GM12892 (cell line): ENCODE measurements around the gene ZBTB20.

Experiments
- DNase-seq: peaks from one replicate; pipeline ENCODE4 v3.0.0; 2011; ENCODE audit not compliant: insufficient read length
- FAIRE-seq: peaks from 2 replicates; lab custom pipeline; 2011; peaks lifted over from hg19 to GRCh38; lab: Jason Lieb, UNC
- POLR2A ChIP-seq: IDR thresholded peaks from 2 replicates; pipeline ENCODE4 v1.6.1; 2011; ENCODE audit warnings: low read depth, low read length, control low read depth
- POLR2AphosphoS5 ChIP-seq: IDR thresholded peaks from 2 replicates; pipeline ENCODE4 v1.6.1; 2011; ENCODE audit warnings: low read depth, low read length, control low read depth
- TAF1 ChIP-seq: IDR thresholded peaks from 2 replicates; pipeline ENCODE4 v1.6.1; 2011; ENCODE audit warnings: low read depth, mild to moderate bottlenecking, control low read depth, low read length, borderline replicate concordance

ZBTB20 gene

DNA sequence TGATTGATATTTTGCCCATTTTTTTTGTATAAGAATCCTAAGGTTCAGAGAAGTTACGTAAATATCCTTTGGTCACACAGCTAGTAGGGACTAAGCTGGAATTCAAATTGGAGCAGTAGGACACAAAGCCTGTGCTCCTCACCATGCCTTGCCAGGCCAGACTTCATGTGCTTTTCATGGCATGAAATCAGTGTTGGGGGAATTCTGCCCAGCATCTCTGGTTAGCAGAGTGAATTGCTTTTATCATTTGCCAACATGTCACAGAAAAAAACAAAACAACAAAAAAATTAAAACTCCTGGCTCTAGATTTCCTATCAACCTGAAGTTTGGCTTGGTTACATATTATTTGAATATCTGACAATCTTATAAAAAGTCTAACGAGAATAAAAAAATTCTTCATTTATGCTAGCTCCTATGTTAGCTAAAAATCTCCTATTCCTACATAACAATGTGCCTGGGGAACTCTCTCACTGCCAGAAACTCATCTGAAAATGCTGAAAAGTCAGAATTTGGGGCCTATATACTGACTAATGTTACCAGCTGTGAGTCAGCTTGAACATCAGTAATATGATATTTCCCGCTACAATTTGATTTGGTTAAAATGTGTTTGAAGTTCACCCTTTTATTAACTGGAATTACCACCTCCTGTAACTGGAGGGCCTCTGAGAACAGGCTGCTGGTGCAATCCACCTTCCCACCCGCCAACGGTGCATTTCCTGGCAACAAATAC lies 711.5 kb downstream of the ZBTB20 start:
- FAIRE-seq (no peak), DNase-seq (no peak)
- TF ChIP-seq POLR2AphosphoS5 (no peak), POLR2A (no peak), TAF1 (no peak)

DNA sequence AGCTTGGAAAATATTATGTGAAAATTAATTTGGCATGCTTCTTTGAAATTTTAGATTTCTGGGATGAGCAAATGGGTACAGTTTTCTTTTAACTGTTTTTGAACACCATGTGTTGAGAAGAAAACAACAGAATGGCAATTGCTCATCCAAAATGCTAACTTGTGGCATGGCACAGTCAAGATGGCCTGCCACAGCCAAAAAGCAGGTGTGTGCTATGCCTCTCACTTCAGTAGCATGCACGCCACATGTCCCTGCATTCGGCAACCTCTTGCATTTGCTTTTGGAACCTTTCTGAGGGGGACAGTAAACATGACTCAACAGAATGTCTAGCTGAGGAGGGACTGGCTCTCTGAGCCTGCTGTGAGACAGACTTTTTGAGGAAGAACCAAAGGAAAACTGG lies 714.8 kb downstream of the ZBTB20 start:
- peak; percentile 5 for FAIRE-seq
- TF ChIP-seq POLR2A (no peak), TAF1 (no peak), POLR2AphosphoS5 (no peak)
- DNase-seq, result no peak

DNA sequence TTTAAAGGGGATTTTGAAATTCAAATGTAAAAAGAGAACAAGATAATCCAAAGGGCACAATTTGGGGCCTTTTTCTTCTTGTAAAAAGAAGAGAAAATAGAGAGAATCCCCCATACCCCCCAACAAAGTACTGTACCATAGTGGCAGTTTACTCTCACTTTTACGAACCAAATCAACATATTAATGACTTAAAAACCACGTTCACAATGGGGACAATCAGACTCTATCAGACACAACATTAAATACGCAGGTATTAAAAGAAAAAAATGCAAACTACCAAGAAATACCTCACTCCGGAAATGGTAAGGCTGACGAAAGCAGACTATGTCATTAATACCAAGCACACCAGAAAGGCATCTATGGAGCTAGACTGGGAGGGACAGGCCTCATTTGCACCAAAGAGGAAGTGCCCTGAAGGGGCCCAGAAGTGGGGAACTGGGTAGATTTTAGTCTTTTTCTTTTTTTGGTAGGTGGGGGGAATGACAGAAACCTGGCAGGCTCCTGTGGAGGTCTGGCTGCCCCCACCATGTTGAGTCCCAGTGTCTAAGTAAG lies 719.0 kb downstream of the ZBTB20 start:
- FAIRE-seq, result peak; percentile 79
- no peak for TF ChIP-seq TAF1
- no peak for TF ChIP-seq POLR2AphosphoS5
- no peak for TF ChIP-seq POLR2A
- DNase-seq, result no peak

DNA sequence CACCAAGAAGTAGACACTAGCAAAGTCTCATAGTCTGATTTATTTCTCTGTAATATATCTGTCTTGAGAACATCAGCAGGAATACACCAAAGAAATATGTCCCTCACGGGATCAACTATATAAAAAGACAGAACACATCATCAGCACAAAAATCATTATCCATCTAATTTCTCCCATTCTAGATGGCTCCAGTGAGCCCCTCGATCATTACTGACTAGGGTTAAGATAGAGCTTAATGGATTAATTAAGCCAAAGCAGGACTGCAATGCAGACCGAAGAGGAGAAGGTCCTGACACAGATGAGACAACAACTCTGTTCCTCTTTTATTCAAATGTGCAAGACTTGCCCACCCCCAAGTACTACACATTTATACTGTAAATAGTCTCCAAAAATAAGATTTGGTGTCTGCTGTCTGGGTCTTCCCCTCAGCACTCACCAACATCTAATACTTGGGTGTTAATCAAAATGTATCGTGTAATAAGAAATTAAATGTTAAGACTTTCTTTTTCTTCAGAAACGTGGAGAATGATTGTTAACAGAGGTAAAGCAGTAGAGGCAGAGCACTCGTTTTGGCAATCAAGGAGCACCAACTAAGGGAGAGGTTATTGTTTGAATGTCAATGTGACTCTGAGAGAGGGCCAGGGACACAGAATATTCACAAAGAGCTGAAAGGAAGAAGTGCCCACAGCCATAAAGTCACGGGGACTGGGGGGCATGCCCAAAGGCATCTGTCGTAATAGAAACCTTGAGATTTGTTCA lies 719.6 kb downstream of the ZBTB20 start:
- DNase-seq (no peak), FAIRE-seq (peak; percentile 30)
- no peak for TF ChIP-seq POLR2A
- no peak for TF ChIP-seq POLR2AphosphoS5
- no peak for TF ChIP-seq TAF1

DNA sequence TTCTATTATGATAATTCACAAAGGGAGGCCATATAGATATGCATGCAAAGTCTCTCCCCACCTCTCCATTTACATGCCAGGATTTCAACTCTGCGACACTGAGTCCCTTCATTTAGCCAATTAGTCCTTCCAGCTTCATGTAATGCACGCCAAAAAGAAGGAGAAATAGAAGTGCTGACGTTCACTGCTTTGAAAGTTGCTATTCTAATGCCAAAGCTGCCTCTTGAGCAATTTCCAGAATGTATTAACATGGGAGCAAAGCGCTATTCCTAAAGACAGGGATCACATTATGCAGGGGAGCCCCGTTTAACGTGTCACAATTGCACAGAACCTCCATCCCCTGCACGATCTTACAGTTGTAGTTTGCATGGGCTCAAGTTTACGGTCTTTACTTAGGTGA lies 722.8 kb downstream of the ZBTB20 start:
- DNase-seq (no peak), FAIRE-seq (no peak)
- TF ChIP-seq TAF1 (no peak), POLR2A (no peak), POLR2AphosphoS5 (no peak)

DNA sequence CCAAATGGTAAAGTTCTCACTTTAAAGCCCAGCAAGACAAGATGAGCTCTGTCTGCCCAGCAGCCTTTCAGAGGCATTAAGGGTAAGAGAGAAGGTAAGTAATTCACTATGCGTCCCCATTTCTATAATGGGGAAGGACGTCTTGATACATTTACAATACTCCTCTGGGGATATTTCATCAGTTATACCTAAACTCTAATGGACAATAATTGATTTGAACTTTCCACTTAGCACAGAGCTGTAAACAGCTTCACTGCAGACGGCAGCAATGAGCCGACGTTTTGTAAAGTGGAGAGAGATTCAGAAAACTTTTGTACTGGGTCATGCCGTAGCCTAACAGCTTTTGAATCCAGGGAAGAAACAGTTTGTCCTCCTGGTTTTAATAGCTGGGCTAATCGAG lies 725.9 kb downstream of the ZBTB20 start:
- FAIRE-seq (no peak), DNase-seq (no peak)
- TF ChIP-seq POLR2AphosphoS5 (no peak), TAF1 (no peak), POLR2A (no peak)

DNA sequence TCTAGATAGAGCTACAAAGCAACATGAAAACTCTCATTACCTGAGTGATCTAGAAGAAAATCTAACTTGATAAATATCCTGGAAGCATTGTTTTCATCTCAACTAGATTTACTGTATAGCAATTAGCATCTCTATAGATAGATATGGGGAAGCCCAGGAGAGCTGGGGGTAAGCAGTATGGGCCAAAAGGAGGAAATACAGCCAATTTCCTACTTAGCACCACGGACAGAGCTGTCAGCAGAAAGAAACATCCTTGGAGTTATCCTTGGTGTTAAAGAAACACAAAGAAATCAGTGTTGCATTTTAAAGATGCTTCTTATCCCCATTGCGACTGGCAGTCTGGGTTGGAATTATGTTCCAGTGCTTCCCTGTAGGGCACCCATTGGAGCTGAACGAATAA lies 727.0 kb downstream of the ZBTB20 start:
- DNase-seq, result no peak
- peak; percentile 75 for FAIRE-seq
- TF ChIP-seq TAF1 (no peak), POLR2AphosphoS5 (no peak), POLR2A (no peak)

DNA sequence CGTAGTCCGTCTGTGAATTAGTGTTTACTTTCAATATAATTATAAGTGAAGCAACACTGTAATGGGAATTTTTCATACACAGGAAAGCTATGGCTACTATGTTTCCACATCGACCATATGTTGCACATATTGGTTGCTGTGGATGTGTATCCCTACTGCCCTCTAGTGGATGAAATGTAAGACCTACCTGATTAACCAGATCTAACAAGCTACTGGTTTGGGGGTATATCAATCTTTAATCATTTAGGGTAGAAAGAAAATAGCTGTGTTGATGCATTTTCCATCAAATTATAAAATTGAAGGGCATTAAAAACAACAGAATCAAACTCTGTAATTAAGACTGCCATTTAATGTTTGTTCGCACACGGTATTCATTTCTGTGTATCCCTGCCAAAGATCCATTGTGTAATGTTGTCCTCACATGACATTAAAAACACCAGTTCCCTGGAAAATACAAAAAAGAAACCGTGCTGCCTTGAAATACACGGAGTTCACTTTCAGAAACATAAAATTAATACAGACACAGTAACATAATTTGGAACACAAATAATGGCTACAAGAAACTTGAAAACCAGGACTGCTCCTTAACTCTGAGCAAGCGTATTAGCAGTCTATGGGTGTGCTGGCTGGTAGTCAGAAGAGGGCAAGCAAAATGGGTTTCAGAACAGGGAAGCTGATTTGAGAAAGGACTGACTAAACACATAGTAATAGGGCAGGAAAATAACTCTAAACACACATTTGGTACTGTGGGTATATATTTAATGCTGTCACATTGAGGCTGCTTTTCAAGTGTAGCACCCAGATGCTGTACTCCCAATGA lies 728.2 kb downstream of the ZBTB20 start:
- DNase-seq (no peak), FAIRE-seq (peak; percentile 93)
- TF ChIP-seq POLR2A (no peak), POLR2AphosphoS5 (no peak), TAF1 (no peak)

DNA sequence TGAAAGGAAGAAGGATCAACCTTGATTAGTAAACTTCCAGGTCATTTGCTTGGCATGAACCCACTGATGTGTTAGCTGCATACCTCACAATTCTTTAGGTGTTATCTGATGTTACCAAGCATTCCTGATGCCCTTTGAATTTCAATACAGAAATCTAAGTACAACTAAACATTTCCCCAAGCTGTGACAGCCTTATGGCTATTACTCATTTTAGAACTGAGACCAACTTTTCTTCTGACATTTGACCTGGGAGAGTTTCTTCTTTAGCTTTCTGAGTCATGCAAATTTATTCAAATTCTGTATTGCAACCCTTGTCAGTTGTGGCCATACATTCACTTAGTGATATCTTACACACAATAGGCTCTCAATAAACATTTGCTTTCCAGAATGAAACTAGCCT lies 729.0 kb downstream of the ZBTB20 start:
- no peak for DNase-seq
- TF ChIP-seq TAF1 (no peak), POLR2AphosphoS5 (no peak), POLR2A (no peak)
- FAIRE-seq, result peak; percentile 93

DNA sequence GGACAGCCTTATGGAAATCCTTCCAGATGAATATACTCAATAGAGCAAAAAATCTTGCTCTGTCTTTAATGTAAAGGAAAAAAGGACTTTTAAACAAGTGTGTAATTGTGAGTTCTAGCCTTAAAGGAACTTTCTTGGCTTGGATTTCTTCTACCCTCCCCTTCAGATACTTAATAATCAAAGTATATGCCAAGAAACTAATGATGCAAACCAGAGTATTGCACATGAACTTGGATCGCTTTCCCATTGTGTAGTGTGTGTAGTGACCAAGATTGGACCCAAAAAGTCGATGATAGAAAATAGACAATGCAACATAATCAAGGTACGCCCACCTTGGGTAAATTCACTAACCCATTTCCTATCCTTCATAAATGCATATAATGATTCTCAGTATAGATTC lies 729.4 kb downstream of the ZBTB20 start:
- FAIRE-seq, result peak; percentile 17
- DNase-seq, result no peak
- TF ChIP-seq TAF1 (no peak), POLR2A (no peak), POLR2AphosphoS5 (no peak)

DNA sequence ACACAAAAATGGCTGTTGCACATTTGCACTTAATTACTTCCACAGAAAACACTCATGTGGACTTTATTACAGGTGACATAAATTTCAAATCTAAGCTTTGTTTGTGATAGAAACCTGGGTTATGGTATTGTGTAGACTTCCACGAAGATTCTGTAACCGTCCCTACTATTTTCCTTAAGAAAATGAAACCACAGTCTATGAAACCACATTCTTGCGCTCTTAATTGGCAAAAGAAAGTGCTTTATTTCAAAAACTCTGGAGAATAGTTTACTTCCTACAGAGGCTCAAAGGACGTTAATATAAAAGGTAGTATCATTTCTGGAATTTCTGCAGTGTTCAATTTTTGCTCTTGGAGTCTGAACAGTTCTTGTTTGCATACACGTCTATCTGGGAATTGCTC lies 729.8 kb downstream of the ZBTB20 start:
- no peak for TF ChIP-seq POLR2AphosphoS5
- TF ChIP-seq TAF1, result no peak
- TF ChIP-seq POLR2A, result no peak
- no peak for FAIRE-seq
- no peak for DNase-seq
